ENCODE measurements around the gene SKAP1. TPM values are rescaled to one million over a fixed set of nuclear protein-coding genes. Genes with fewer than 3 reads are reported as not detected.

Gene SKAP1
- polyA plus RNA-seq, 3 donors, result 0.13 to 1.0 (median 0.52) TPM

DNA sequence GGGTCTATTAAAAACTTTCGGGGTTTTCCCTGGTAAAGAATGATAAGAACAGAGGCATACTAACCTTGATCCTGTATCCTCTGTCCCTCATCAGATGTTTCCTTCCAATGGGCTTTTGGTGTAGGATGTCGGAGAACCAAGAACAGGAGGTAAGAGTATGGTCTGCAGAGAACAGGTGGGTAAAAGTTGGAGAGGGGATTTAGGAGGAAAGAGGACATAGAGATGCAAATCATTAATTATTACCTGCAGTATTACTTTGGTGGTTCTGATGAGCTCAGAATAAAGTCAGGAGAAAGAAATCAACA, 318.1 kb downstream of the SKAP1 start:
- Mint-ChIP-seq H3K4me1 (peaks cover 76% of the 10 kb centered on the region), H3K9me3 (no peaks in the 10 kb centered on the region), H3K27me3 (ENCODE audit: low read depth in 3 of 3) (peaks cover 0 to 2% (median 0%) of the 10 kb centered on the region in 3 donors), H3K4me3 (no peak overlapping the region), H3K27ac (peak overlapping the region; percentile 85 to 95 (median 91)), H3K36me3 (peaks cover 14 to 40% of the 10 kb centered on the region in 2 donors)
- H3K4me1 ChIP-seq (ENCODE audit: control insufficient read depth in 1 of 2, insufficient read depth in 2 of 2, low read length in 2 of 2), result peaks cover 72 to 83% of the 10 kb centered on the region in 2 donors
- H4K20me1 ChIP-seq (ENCODE audit: insufficient read depth, low read length), result peaks cover 17% of the 10 kb centered on the region
- H3K79me2 ChIP-seq (ENCODE audit: insufficient read depth, low read length), result peaks cover 81% of the 10 kb centered on the region
- peak overlapping the region in 1 of 3 experiments; percentile 41 for H3K4me3 ChIP-seq (replicated peaks in 1 of 3; ENCODE audit: low read depth in 2 of 3, low read length in 3 of 3)
- TF ChIP-seq CTCF (IDR thresholded peaks at IDR 0.05), result no peak
- no peak for DNase-seq
- peak overlapping the region; percentile 50 to 83 for H3K27ac ChIP-seq (ENCODE audit: low read depth in 1 of 2, low read length in 2 of 2)
- intact Hi-C loops (cut with micrococcal nuclease), result loop anchor here in 1 of 2 donors (5.0 kb wide), 1 partner anchor 215 kb away; the partner anchor contains the start of gene SP2
- H3K36me3 ChIP-seq (replicated peaks in 1 of 2; ENCODE audit: control insufficient read depth in 1 of 2, insufficient read depth in 2 of 2, low read length in 2 of 2), result peaks cover 13 to 20% of the 10 kb centered on the region in 2 donors
- H3K27me3 ChIP-seq (ENCODE audit: control insufficient read depth in 2 of 2, insufficient read depth in 2 of 2, low read length in 2 of 2), result no peaks in the 10 kb centered on the region
- no peak overlapping the region for H2AFZ ChIP-seq (ENCODE audit: insufficient read depth, low read depth, low read length, poor library complexity, severe bottlenecking)
- H3K4me2 ChIP-seq (replicated peaks; ENCODE audit: extremely low read depth, low read length, poor library complexity, severe bottlenecking), result peak overlapping the region; percentile 51
- no peaks in the 10 kb centered on the region for H3K9me3 ChIP-seq (replicated peaks in 1 of 2; ENCODE audit: control insufficient read depth in 1 of 2, insufficient read depth in 1 of 2, low read length in 2 of 2)
- peak overlapping the region; percentile 7 for H3K9ac ChIP-seq (ENCODE audit: insufficient read depth, low read length, poor library complexity, severe bottlenecking)
- WGBS (ENCODE audit: insufficient coverage), result no CpG with 5 or more reads among the region's 2 CpGs

GRCh38 chr17:48110761-48111160, 319.3 kb downstream of the SKAP1 start:
- H3K27me3 Mint-ChIP-seq (ENCODE audit: low read depth in 3 of 3), result peaks cover 0 to 5% (median 0%) of the 10 kb centered on the region in 3 donors
- no peaks in the 10 kb centered on the region for H3K27me3 ChIP-seq (ENCODE audit: control insufficient read depth in 2 of 2, insufficient read depth in 2 of 2, low read length in 2 of 2)
- peak overlapping the region; percentile 21 to 59 for H3K4me3 Mint-ChIP-seq
- intact Hi-C loops (cut with micrococcal nuclease), result loop anchor here in 1 of 2 donors (5.0 kb wide), 1 partner anchor 213 kb away; the partner anchor contains the start of gene SP2
- WGBS (ENCODE audit: insufficient coverage), result 70% methylated on average over 8 of the region's 9 CpGs
- H3K4me3 ChIP-seq (replicated peaks in 1 of 3; ENCODE audit: low read depth in 2 of 3, low read length in 3 of 3), result peak overlapping the region in 1 of 3 experiments; percentile 36
- H3K9ac ChIP-seq (ENCODE audit: insufficient read depth, low read length, poor library complexity, severe bottlenecking), result no peak overlapping the region
- H3K4me1 Mint-ChIP-seq, result peaks cover 75% of the 10 kb centered on the region
- peak overlapping the region; percentile 50 to 64 for H3K27ac ChIP-seq (ENCODE audit: low read depth in 1 of 2, low read length in 2 of 2)
- H3K4me2 ChIP-seq (replicated peaks; ENCODE audit: extremely low read depth, low read length, poor library complexity, severe bottlenecking), result peak overlapping the region; percentile 62
- H3K9me3 ChIP-seq (replicated peaks in 1 of 2; ENCODE audit: control insufficient read depth in 1 of 2, insufficient read depth in 1 of 2, low read length in 2 of 2), result no peaks in the 10 kb centered on the region
- peaks cover 10 to 11% of the 10 kb centered on the region in 2 donors for H3K36me3 ChIP-seq (replicated peaks in 1 of 2; ENCODE audit: control insufficient read depth in 1 of 2, insufficient read depth in 2 of 2, low read length in 2 of 2)
- peaks cover 77% of the 10 kb centered on the region for H3K79me2 ChIP-seq (ENCODE audit: insufficient read depth, low read length)
- peaks cover 74 to 82% of the 10 kb centered on the region in 2 donors for H3K4me1 ChIP-seq (ENCODE audit: control insufficient read depth in 1 of 2, insufficient read depth in 2 of 2, low read length in 2 of 2)
- H3K27ac Mint-ChIP-seq, result peak overlapping the region; percentile 75 to 95 (median 87)
- no peak for DNase-seq
- no peak overlapping the region for H2AFZ ChIP-seq (ENCODE audit: insufficient read depth, low read depth, low read length, poor library complexity, severe bottlenecking)
- H3K36me3 Mint-ChIP-seq, result peaks cover 11 to 28% of the 10 kb centered on the region in 2 donors
- TF ChIP-seq CTCF (IDR thresholded peaks at IDR 0.05), result no peak
- H4K20me1 ChIP-seq (ENCODE audit: insufficient read depth, low read length), result peaks cover 17% of the 10 kb centered on the region
- peaks cover 0 to 2% (median 0%) of the 10 kb centered on the region in 7 donors for H3K9me3 Mint-ChIP-seq
